Activated CD4-positive, alpha-beta memory T cell treated with anti-CD3 and anti-CD28 coated beads, Interleukin-2, amount 10 ng/mL, durations not matched to agents 7 days and 5 days (primary cell): ENCODE data around the gene SOX2. TPM values are rescaled to one million over a fixed set of nuclear protein-coding genes. Genes with fewer than 3 reads are reported as not detected.

ENCODE experiments used
- CTCF ChIA-PET: fragments of 350-600 bp; sonication (Branson Sonifier 250); formaldehyde crosslinking; loops from one replicate; lab custom pipeline; 2021; ENCODE audit warnings: antibody characterized with exemption, inconsistent platforms; lab: Charles Lee
- POLR2A ChIA-PET: fragments of 350-600 bp; sonication (Branson Sonifier 250); formaldehyde crosslinking; loops from one replicate; lab custom pipeline; 2021; ENCODE audit warnings: antibody characterized with exemption; lab: Charles Lee
- DNase-seq: peaks from one replicate; pipeline ENCODE4 v3.0.0-alpha.2; 2020
- H3K27ac Mint-ChIP-seq: one replicate; pipeline ENCODE4 v1.8.0; 2021; ENCODE audit warnings: mild to moderate bottlenecking, mixed read lengths
- H3K27me3 Mint-ChIP-seq: one replicate; pipeline ENCODE4 v1.8.0; 2021; ENCODE audit warnings: mixed read lengths
- H3K36me3 Mint-ChIP-seq: one replicate; pipeline ENCODE4 v1.8.0; 2021; ENCODE audit warnings: low read depth, mixed read lengths
- H3K4me1 Mint-ChIP-seq: one replicate; pipeline ENCODE4 v1.8.0; 2021; ENCODE audit warnings: mixed read lengths
- H3K4me3 Mint-ChIP-seq: one replicate; pipeline ENCODE4 v1.8.0; 2021; ENCODE audit warnings: mild to moderate bottlenecking, mixed read lengths
- H3K9me3 Mint-ChIP-seq: one replicate; pipeline ENCODE4 v1.8.0; 2021; ENCODE audit warnings: mixed read lengths
- total RNA-seq, 2 experiments: library from RNA; stranded (reverse); gene quantifications; one replicate each; pipeline ENCODE4 v1.2.3, GENCODE V29; 2021

The SOX2 gene
- total RNA-seq, result not detected

GRCh38 chr3:181711325-181712135 is at the start of gene SOX2:
TSS of gene SOX2 (plus strand) at chr3:181711925. CDS start at chr3:181712361, 436 bp downstream.
- Mint-ChIP-seq H3K4me3 (no peak within 1 kb of the TSS), H3K9me3 (no peaks in the 10 kb centered on the region), H3K27ac (no peak within 1 kb of the TSS), H3K4me1 (peaks cover 7% of the 10 kb centered on the region), H3K27me3 (peaks cover 71% of the 10 kb centered on the region), H3K36me3 (peaks cover 3% of the 10 kb centered on the region)
- ChIA-PET CTCF (interaction anchor here (1.0 kb wide), 2 partner anchors 10 to 16 kb away, joined by 3 to 8 read pairs; no protein-coding TSS in a partner anchor), POLR2A (no interaction called here)
- DNase-seq, result no peak

GRCh38 chr3:181683563-181683962 is 28.2 kb upstream of the SOX2 start:
- POLR2A ChIA-PET, result no interaction called here
- Mint-ChIP-seq H3K27me3 (no peaks in the 10 kb centered on the region), H3K36me3 (no peaks in the 10 kb centered on the region), H3K27ac (no peak overlapping the region), H3K4me3 (no peak overlapping the region), H3K9me3 (peaks cover 2% of the 10 kb centered on the region), H3K4me1 (no peaks in the 10 kb centered on the region)
- no peak for DNase-seq
- CTCF ChIA-PET, result no interaction called here

- Mint-ChIP-seq H3K9me3 (no peaks in the 10 kb centered on the region), H3K27ac (no peak overlapping the region), H3K4me3 (no peak overlapping the region), H3K27me3 (peaks cover 2% of the 10 kb centered on the region), H3K4me1 (no peaks in the 10 kb centered on the region), H3K36me3 (no peaks in the 10 kb centered on the region)
- no peak for DNase-seq
- CTCF ChIA-PET, result interaction anchor here (1.5 kb wide), 1 partner anchor 14 kb away, joined by 3 read pairs; no protein-coding TSS in a partner anchor
- POLR2A ChIA-PET, result no interaction called here
Observed at GRCh38 chr3:181687190-181687589, 24.5 kb upstream of the SOX2 start.

- H3K4me3 Mint-ChIP-seq, result no peak overlapping the region
Observed at GRCh38 chr3:181687731-181688130, 24.0 kb upstream of the SOX2 start.

GRCh38 chr3:181689546-181689945 is 22.2 kb upstream of the SOX2 start:
- Mint-ChIP-seq H3K27ac (no peak overlapping the region), H3K9me3 (no peaks in the 10 kb centered on the region), H3K4me1 (no peaks in the 10 kb centered on the region), H3K4me3 (no peak overlapping the region), H3K27me3 (peaks cover 10% of the 10 kb centered on the region), H3K36me3 (no peaks in the 10 kb centered on the region)
- ChIA-PET CTCF (no interaction called here), POLR2A (no interaction called here)
- DNase-seq, result no peak

More at GRCh38 chr3:181687731-181688130, 24.0 kb upstream of the SOX2 start:
- Mint-ChIP-seq H3K36me3 (no peaks in the 10 kb centered on the region), H3K4me1 (no peaks in the 10 kb centered on the region), H3K27ac (no peak overlapping the region), H3K9me3 (no peaks in the 10 kb centered on the region), H3K27me3 (peaks cover 3% of the 10 kb centered on the region)
- CTCF ChIA-PET, result interaction anchor here (1.5 kb wide), 1 partner anchor 14 kb away, joined by 3 read pairs; no protein-coding TSS in a partner anchor
- POLR2A ChIA-PET, result no interaction called here
- no peak for DNase-seq

GRCh38 chr3:181690769-181691168 is 21.0 kb upstream of the SOX2 start:
- Mint-ChIP-seq H3K4me3 (no peak overlapping the region), H3K27me3 (peaks cover 17% of the 10 kb centered on the region), H3K36me3 (no peaks in the 10 kb centered on the region), H3K9me3 (no peaks in the 10 kb centered on the region), H3K27ac (no peak overlapping the region), H3K4me1 (peaks cover 2% of the 10 kb centered on the region)
- CTCF ChIA-PET, result interaction anchor here (0.8 kb wide), 1 partner anchor 9 kb away, joined by 3 read pairs; no protein-coding TSS in a partner anchor
- no peak for DNase-seq
- POLR2A ChIA-PET, result no interaction called here

- peaks cover 5% of the 10 kb centered on the region for H3K4me1 Mint-ChIP-seq
- no peak overlapping the region for H3K27ac Mint-ChIP-seq
- DNase-seq, result no peak
- peaks cover 27% of the 10 kb centered on the region for H3K27me3 Mint-ChIP-seq
- POLR2A ChIA-PET, result no interaction called here
- CTCF ChIA-PET, result interaction anchor here (1.2 to 1.4 kb wide), 2 partner anchors 9 to 10 kb away, joined by 4 to 6 read pairs; no protein-coding TSS in a partner anchor
- H3K36me3 Mint-ChIP-seq, result peaks cover 1% of the 10 kb centered on the region
- no peak overlapping the region for H3K4me3 Mint-ChIP-seq
- H3K9me3 Mint-ChIP-seq, result no peaks in the 10 kb centered on the region
Observed at GRCh38 chr3:181691901-181692300, 19.8 kb upstream of the SOX2 start.

- H3K4me3 Mint-ChIP-seq, result no peak overlapping the region
Observed at GRCh38 chr3:181692311-181693145, 19.2 kb upstream of the SOX2 start.

GRCh38 chr3:181693280-181693679 is 18.4 kb upstream of the SOX2 start:
- H3K4me1 Mint-ChIP-seq, result peaks cover 5% of the 10 kb centered on the region
- H3K9me3 Mint-ChIP-seq, result no peaks in the 10 kb centered on the region

More at GRCh38 chr3:181692311-181693145, 19.2 kb upstream of the SOX2 start:
- ChIA-PET POLR2A (no interaction called here), CTCF (interaction anchor here (1.2 to 1.4 kb wide), 2 partner anchors 8 to 9 kb away, joined by 4 to 6 read pairs; no protein-coding TSS in a partner anchor)
- no peak for DNase-seq
- H3K4me1 Mint-ChIP-seq, result peaks cover 5% of the 10 kb centered on the region
- no peaks in the 10 kb centered on the region for H3K9me3 Mint-ChIP-seq
- H3K27ac Mint-ChIP-seq, result no peak overlapping the region
- peaks cover 3% of the 10 kb centered on the region for H3K36me3 Mint-ChIP-seq
- H3K27me3 Mint-ChIP-seq, result peaks cover 33% of the 10 kb centered on the region

GRCh38 chr3:181694805-181695660 is 16.7 kb upstream of the SOX2 start:
- Mint-ChIP-seq H3K4me3 (no peak overlapping the region), H3K27me3 (peaks cover 54% of the 10 kb centered on the region), H3K27ac (no peak overlapping the region), H3K9me3 (no peaks in the 10 kb centered on the region), H3K4me1 (peaks cover 5% of the 10 kb centered on the region), H3K36me3 (peaks cover 3% of the 10 kb centered on the region)
- CTCF ChIA-PET, result no interaction called here
- DNase-seq, result no peak
- POLR2A ChIA-PET, result no interaction called here

More at GRCh38 chr3:181693280-181693679, 18.4 kb upstream of the SOX2 start:
- no peak overlapping the region for H3K27ac Mint-ChIP-seq
- DNase-seq, result no peak
- peaks cover 3% of the 10 kb centered on the region for H3K36me3 Mint-ChIP-seq
- ChIA-PET POLR2A (no interaction called here), CTCF (interaction anchor here (0.7 to 1.4 kb wide), 2 partner anchors 9 kb away, joined by 3 to 6 read pairs; no protein-coding TSS in a partner anchor)
- H3K27me3 Mint-ChIP-seq, result peaks cover 39% of the 10 kb centered on the region
- H3K4me3 Mint-ChIP-seq, result no peak overlapping the region

- POLR2A ChIA-PET, result no interaction called here
- H3K4me1 Mint-ChIP-seq, result peaks cover 12% of the 10 kb centered on the region
- no peaks in the 10 kb centered on the region for H3K9me3 Mint-ChIP-seq
- no peak overlapping the region for H3K4me3 Mint-ChIP-seq
- no peak for DNase-seq
- no peak overlapping the region for H3K27ac Mint-ChIP-seq
- CTCF ChIA-PET, result interaction anchor here (1.3 kb wide), 1 partner anchor 18 kb away, joined by 3 read pairs; no protein-coding TSS in a partner anchor
- H3K36me3 Mint-ChIP-seq, result peaks cover 3% of the 10 kb centered on the region
- peaks cover 62% of the 10 kb centered on the region for H3K27me3 Mint-ChIP-seq
Observed at GRCh38 chr3:181695661-181696491, 15.8 kb upstream of the SOX2 start.
